ENCODE results near the gene LIPC. TPM values are rescaled to one million over a fixed set of nuclear protein-coding genes. Genes with fewer than 3 reads are reported as not detected.

LIPC gene
- total and polyA plus RNA-seq, 7 donors = 0.01 TPM; not detected in 6

GRCh38 chr15:58517252-58517681 is 85.5 kb downstream of the LIPC start:
- TF ChIP-seq CTCF (IDR thresholded peaks at IDR 0.05) = no peak
- Histone ChIP-seq H3K36me3 (ENCODE audit: insufficient read depth in 1 of 2, low read depth in 1 of 2) (no peaks in the 10 kb centered on the region), H3K4me1 (peaks cover 4% of the 10 kb centered on the region), H3K4me3 (no peak overlapping the region), H3K9me3 (no peaks in the 10 kb centered on the region), H3K27me3 (ENCODE audit: insufficient read depth in 3 of 3, low read length in 2 of 3) (no peaks in the 10 kb centered on the region), H3K27ac (no peak overlapping the region)
- no peak for ATAC-seq
- intact Hi-C loops (cut with DNase I) = no loop called here
- WGBS, 3 donors = 82 to 92% (median 86%) methylated on average over 3 of the region's 3 CpGs
- no peak for DNase-seq

GRCh38 chr15:58517682-58518525 is 86.1 kb downstream of the LIPC start:
- Histone ChIP-seq H3K27me3 (ENCODE audit: insufficient read depth in 3 of 3, low read length in 2 of 3) (no peaks in the 10 kb centered on the region), H3K36me3 (ENCODE audit: insufficient read depth in 1 of 2, low read depth in 1 of 2) (no peaks in the 10 kb centered on the region), H3K9me3 (no peaks in the 10 kb centered on the region), H3K4me1 (peaks cover 8% of the 10 kb centered on the region), H3K4me3 (no peak overlapping the region), H3K27ac (no peak overlapping the region)
- no peak for TF ChIP-seq CTCF (IDR thresholded peaks at IDR 0.05)
- ATAC-seq (no peak), DNase-seq (no peak)
- intact Hi-C loops (cut with DNase I) = no loop called here
- WGBS, 3 donors = 78 to 91% (median 89%) methylated on average over 9 of the region's 9 CpGs

GRCh38 chr15:58518626-58519025 is 86.8 kb downstream of the LIPC start:
- intact Hi-C loops (cut with DNase I) = no loop called here
- DNase-seq (no peak), ATAC-seq (no peak)
- Histone ChIP-seq H3K27me3 (ENCODE audit: insufficient read depth in 3 of 3, low read length in 2 of 3) (no peaks in the 10 kb centered on the region), H3K4me1 (peaks cover 8% of the 10 kb centered on the region), H3K4me3 (no peak overlapping the region), H3K36me3 (ENCODE audit: insufficient read depth in 1 of 2, low read depth in 1 of 2) (no peaks in the 10 kb centered on the region), H3K27ac (no peak overlapping the region), H3K9me3 (no peaks in the 10 kb centered on the region)
- 63 to 79% (median 73%) methylated on average over 7 to 8 of the region's 8 CpGs for WGBS, 3 donors
- no peak for TF ChIP-seq CTCF (IDR thresholded peaks at IDR 0.05)

- no peaks in the 10 kb centered on the region for H3K36me3 ChIP-seq (ENCODE audit: insufficient read depth in 1 of 2, low read depth in 1 of 2)
- H3K9me3 ChIP-seq = no peaks in the 10 kb centered on the region
- no peak for TF ChIP-seq CTCF (IDR thresholded peaks at IDR 0.05)
- intact Hi-C loops (cut with DNase I) = no loop called here
- no peaks in the 10 kb centered on the region for H3K27me3 ChIP-seq (ENCODE audit: insufficient read depth in 3 of 3, low read length in 2 of 3)
- H3K4me3 ChIP-seq = no peak overlapping the region
- WGBS, 3 donors = 68 to 75% (median 71%) methylated on average over 5 of the region's 5 CpGs
- H3K27ac ChIP-seq = no peak overlapping the region
- DNase-seq = no peak
- peaks cover 8% of the 10 kb centered on the region for H3K4me1 ChIP-seq
- ATAC-seq = no peak
Measured at GRCh38 chr15:58519516-58519915, 87.7 kb downstream of the LIPC start.
